GM12878 (cell line): Measurements from ENCODE around the gene CCDC97. TPM values are rescaled to one million over a fixed set of nuclear protein-coding genes. Genes with fewer than 3 reads are reported as not detected.

Experiments
- ATAC-seq: fragments of 200-7000 bp; cut with Tn5 transposase; 3 replicates; pipeline ENCODE4 v1.9.1; 2020; ENCODE audit warnings: mild to moderate bottlenecking, moderate library complexity
- BruUV-seq: library from RNA; stranded (reverse); fragments of 400-500 nt; replicated peaks from 2 replicates; lab custom pipeline; 2021; lab: Mats Ljungman, UMichigan
- CTCF ChIA-PET: fragments of 300-600 bp; sonication (Branson Sonifier 250); formaldehyde crosslinking; extraction: SDS; loops from one replicate; lab custom pipeline; 2021; ENCODE audit warnings: inconsistent platforms; lab: Yijun Ruan, JAX
- POLR2A ChIA-PET: fragments of 350-600 bp; formaldehyde crosslinking; extraction: SDS; loops from one replicate; lab custom pipeline; 2021; ENCODE audit warnings: inconsistent platforms; lab: Charles Lee
- RAD21 ChIA-PET: fragments of 300-600 bp; sonication (Branson Sonifier 250); formaldehyde crosslinking; loops from one replicate; lab custom pipeline; 2023; ENCODE audit warnings: antibody characterized with exemption; ENCODE audit not compliant: unreplicated experiment; lab: Charles Lee
- SMC1A ChIA-PET: fragments of 300-600 bp; sonication (Branson Sonifier 250); formaldehyde crosslinking; loops from one replicate; lab custom pipeline; 2023; ENCODE audit not compliant: unreplicated experiment, uncharacterized antibody; lab: Charles Lee
- DNase-seq: peaks from one replicate; pipeline ENCODE4 v3.0.0-alpha.2; 2011; ENCODE audit warnings: low read depth, low spot score
- FAIRE-seq: peaks from 3 replicates; lab custom pipeline; 2011; peaks lifted over from hg19 to GRCh38; lab: Jason Lieb, UNC
- H2AFZ ChIP-seq: 2 replicates; pipeline ENCODE4 v1.6.0; 2011; ENCODE audit warnings: low read depth, low read length, control low read depth; ENCODE audit not compliant: control insufficient read depth
- H3K27ac ChIP-seq: 2 replicates; pipeline ENCODE4 v1.5.1; 2011; ENCODE audit warnings: control low read depth; ENCODE audit not compliant: control insufficient read depth, insufficient read depth
- H3K27me3 ChIP-seq, 2 experiments: replicated peaks in 1 of 2; 2 replicates each; pipeline versions ENCODE4 v1.6.0 to v1.6.1; 2011; ENCODE audit warnings: low read length in 1 of 2; ENCODE audit not compliant: control insufficient read depth in 2 of 2, insufficient read depth in 2 of 2
- H3K36me3 ChIP-seq, 2 experiments: 2 replicates each; pipeline ENCODE4 v1.5.1; 2011; ENCODE audit warnings: low read length in 1 of 2; ENCODE audit not compliant: control insufficient read depth in 2 of 2, insufficient read depth in 2 of 2
- H3K4me1 ChIP-seq: 2 replicates; pipeline ENCODE4 v1.6.1; 2011; ENCODE audit warnings: mild to moderate bottlenecking, low read length, moderate library complexity, mixed read lengths; ENCODE audit not compliant: control insufficient read depth, insufficient read depth
- H3K4me2 ChIP-seq: 2 replicates; pipeline ENCODE4 v1.6.0; 2011; ENCODE audit warnings: control low read depth; ENCODE audit not compliant: control insufficient read depth, insufficient read depth
- H3K4me3 ChIP-seq: fragments of 200-600 bp; sonication (generic); 2 replicates; pipeline ENCODE4 v1.5.1; 2016
- H3K79me2 ChIP-seq: 2 replicates; pipeline ENCODE4 v1.6.0; 2011; ENCODE audit warnings: low read length; ENCODE audit not compliant: control insufficient read depth, insufficient read depth
- H3K9ac ChIP-seq: 2 replicates; pipeline ENCODE4 v1.8.0; 2011; ENCODE audit warnings: low read length, control low read depth, mixed read lengths; ENCODE audit not compliant: control insufficient read depth, insufficient read depth
- H3K9me3 ChIP-seq: replicated peaks from 3 replicates; pipeline ENCODE4 v1.5.1; 2011; ENCODE audit warnings: mild to moderate bottlenecking, low read length; ENCODE audit not compliant: control insufficient read depth, insufficient read depth
- H4K20me1 ChIP-seq: 2 replicates; pipeline ENCODE4 v1.6.0; 2011; ENCODE audit not compliant: control insufficient read depth, insufficient read depth
- BACH1 ChIP-seq: fragments of 450-650 bp; IDR thresholded peaks from 2 replicates; pipeline ENCODE4 v1.6.1; 2017; ENCODE audit warnings: mild to moderate bottlenecking, borderline replicate concordance
- EED ChIP-seq: sonication (generic); IDR thresholded peaks from 2 replicates; pipeline ENCODE4 v1.6.1; 2016; ENCODE audit warnings: antibody characterized with exemption, low read depth
- FOS ChIP-seq: IDR thresholded peaks from 3 replicates; pipeline ENCODE4 v1.6.1; 2011; ENCODE audit warnings: borderline replicate concordance; ENCODE audit not compliant: insufficient read length; ENCODE audit errors: extremely low read depth
- HDAC6 ChIP-seq: fragments of 200-600 bp; sonication (generic); IDR thresholded peaks from one replicate; pipeline ENCODE4 v1.8.0; 2017; ENCODE audit warnings: antibody characterized with exemption; ENCODE audit not compliant: unreplicated experiment
- KAT2A ChIP-seq: conservative IDR thresholded peaks from 2 replicates; pipeline ENCODE4 v1.6.1; 2011; ENCODE audit warnings: low read depth, low read length; ENCODE audit not compliant: control insufficient read depth
- KDM1A ChIP-seq: fragments of 200-600 bp; sonication (generic); IDR thresholded peaks from 2 replicates; pipeline ENCODE4 v1.6.1; 2016; ENCODE audit warnings: borderline replicate concordance
- MXI1 ChIP-seq: fragments of 150-350 bp; IDR thresholded peaks from 2 replicates; pipeline ENCODE4 v1.6.1; 2011; ENCODE audit warnings: low read depth, mild to moderate bottlenecking, inconsistent platforms, low read length, improper control_type of control experiment
- NFXL1 ChIP-seq: fragments of 450-650 bp; IDR thresholded peaks from 2 replicates; pipeline ENCODE4 v1.6.1; 2017; ENCODE audit warnings: antibody characterized with exemption, mild to moderate bottlenecking, borderline replicate concordance
- PML ChIP-seq: IDR thresholded peaks from 2 replicates; pipeline ENCODE4 v1.6.1; 2012; ENCODE audit warnings: low read length, inconsistent platforms
- POLR2AphosphoS5 ChIP-seq: IDR thresholded peaks from 2 replicates; pipeline ENCODE4 v1.6.1; 2011; ENCODE audit warnings: mild to moderate bottlenecking, low read length, inconsistent platforms
- RUNX3 ChIP-seq: IDR thresholded peaks from 2 replicates; pipeline ENCODE4 v1.6.1; 2012; ENCODE audit warnings: low read length, inconsistent platforms
- SMARCA5 ChIP-seq: fragments of 450-650 bp; IDR thresholded peaks from 2 replicates; pipeline ENCODE4 v1.6.1; 2017; ENCODE audit warnings: mild to moderate bottlenecking
- SUZ12 ChIP-seq: fragments of 200-600 bp; sonication (generic); IDR thresholded peaks from one replicate; pipeline ENCODE4 v1.6.1; 2018; ENCODE audit warnings: antibody characterized with exemption, mild to moderate bottlenecking; ENCODE audit not compliant: unreplicated experiment
- TCF7 ChIP-seq: IDR thresholded peaks from 2 replicates; pipeline ENCODE4 v1.6.1; 2014; ENCODE audit warnings: antibody characterized with exemption, borderline replicate concordance
- ZNF217 ChIP-seq: fragments of 450-650 bp; IDR thresholded peaks from 2 replicates; pipeline ENCODE4 v1.6.1; 2017; ENCODE audit warnings: antibody characterized with exemption, mild to moderate bottlenecking
- ZNF384 ChIP-seq: IDR thresholded peaks from 2 replicates; pipeline ENCODE4 v1.6.1; 2012; ENCODE audit warnings: low read depth, mild to moderate bottlenecking, low read length, improper control_type of control experiment, borderline replicate concordance
- WGBS: methylation state at CpG from one replicate; pipeline ENCODE4 v1.1.6; 2016; ENCODE audit warnings: low lambda C conversion rate; ENCODE audit not compliant: insufficient replicate concordance, insufficient coverage; ENCODE audit errors: missing lambda C conversion rate; 5-methylcytosine and 5-hydroxymethylcytosine counted together
- in situ Hi-C: fragments of 300-500 bp; cut with MboI; formaldehyde crosslinking; loops from 9 replicates; pipeline ENCODE4 v1.14.3; 2018; ENCODE audit warnings: mixed read lengths
- intact Hi-C: fragments of 100-400 bp; cut with micrococcal nuclease; formaldehyde crosslinking; loops from one replicate; pipeline ENCODE4 v1.14.2; 2022; ENCODE audit not compliant: unreplicated experiment
- polyA plus RNA-seq, 11 experiments: library from polyadenylated mRNA; depleted of rRNA in 4 of 11; unstranded in 6 of 11; stranded (reverse) in 5 of 11; fragments of >200 nt; fragmentation: Nextera tagmentation in 4 of 11; fragmentation: Illumina TruSeq in 1 of 11; extraction: Ambion mirVana in 4 of 11; extraction: Trizol in 1 of 11; gene quantifications; 1 replicate in 1 of 11; 2 replicates in 10 of 11; pipeline versions ENCODE4 v1.2.1 to v1.2.3, GENCODE V29; 2011 to 2016; ENCODE audit warnings: inconsistent platforms in 2 of 11, missing spikeins in 2 of 11, low read depth in 1 of 11
- total RNA-seq, 4 experiments: library from RNA; depleted of rRNA in 3 of 4; stranded (reverse); fragments of >200 nt in 3 of 4; fragmentation: Illumina TruSeq in 1 of 4; extraction: Trizol in 1 of 4; gene quantifications; 2 replicates each; pipeline versions ENCODE4 v1.2.1 to v1.2.3, GENCODE V29; 2013 to 2021
- TF ChIP-seq, protein P1 (sequence below): fragments of 450-650 bp; IDR thresholded peaks from 2 replicates; pipeline ENCODE4 v1.6.1; 2017; ENCODE audit warnings: mild to moderate bottlenecking, moderate library complexity

The CCDC97 gene
- total and polyA plus RNA-seq, 10 of the 15 experiments (the other 5 are each of a cell fraction or from before 2014, with no cell fraction given): 1.8 to 34.1 (median 18.8) TPM

DNA sequence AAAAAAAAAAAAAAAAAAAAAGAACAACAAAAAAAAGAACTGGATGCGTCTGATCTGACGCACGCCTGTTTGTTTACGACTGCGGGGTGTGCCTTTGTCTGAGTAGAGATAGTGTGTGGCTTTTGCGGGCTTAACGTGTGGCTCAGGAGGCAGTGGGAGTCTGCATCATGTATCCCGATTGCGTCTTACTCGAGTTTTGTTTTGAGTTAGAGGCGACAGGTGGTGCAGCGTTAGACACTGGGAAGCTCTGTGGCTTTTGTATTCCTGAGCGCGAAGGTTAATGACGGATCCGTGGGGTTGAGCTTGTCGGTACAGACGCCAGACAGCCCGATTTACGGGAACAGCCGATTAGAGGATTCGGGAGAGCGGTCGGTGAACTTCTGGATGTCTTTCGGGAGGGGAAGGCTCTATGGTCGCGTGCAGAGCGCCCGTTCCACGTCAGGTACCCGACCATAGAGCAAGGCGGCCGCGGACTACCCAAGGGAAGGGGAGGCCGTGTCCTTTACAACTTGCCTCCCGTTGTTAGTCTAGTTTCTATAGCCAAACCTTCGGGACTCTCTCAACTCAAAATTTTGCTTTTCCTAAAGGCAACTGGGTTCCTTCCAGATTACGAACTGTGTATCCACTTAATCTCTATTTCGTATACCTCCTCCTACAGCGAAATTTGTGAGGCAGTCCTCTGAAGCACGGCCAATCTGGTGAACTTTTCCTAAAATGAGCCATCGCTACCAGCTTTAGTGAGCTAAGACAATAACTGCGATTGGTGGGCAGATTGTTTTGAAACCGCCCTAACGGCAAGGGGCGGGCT is 46.7 kb upstream of the CCDC97 start:
- under 1% methylated on average over 46 of the region's 46 CpGs for WGBS
- Histone ChIP-seq H3K4me2 (peak overlapping the region; percentile 80), H3K4me1 (no peaks in the 10 kb centered on the region), H3K27me3 (no peaks in the 10 kb centered on the region), H4K20me1 (no peaks in the 10 kb centered on the region), H3K36me3 (peaks cover 3 to 5% of the 10 kb centered on the region in 2 experiments; a peak in 3 of 4 replicates), H3K27ac (peak overlapping the region; percentile 98), H3K4me3 (peak overlapping the region; percentile 85), H3K79me2 (peaks cover 44% of the 10 kb centered on the region), H3K9ac (peak overlapping the region; percentile 99), H2AFZ (peak overlapping the region; percentile 77), H3K9me3 (no peaks in the 10 kb centered on the region)
- in situ Hi-C loops: loop anchor here (5.0 kb wide), 1 partner anchor 61 kb away; no protein-coding TSS in a partner anchor
- intact Hi-C loops: loop anchor here (1.0 to 5.0 kb wide), 7 partner anchors 45 to 600 kb away; partner anchors contain the start of genes BCKDHA, EGLN2, EXOSC5 and TGFB1
- SMC1A ChIA-PET: interaction anchor here (0.5 to 5.5 kb wide), 16 partner anchors 9 to 600 kb away, joined by 3 to 34 read pairs (median 6); partner anchors contain the start of genes B9D2 and DMAC2
- CTCF ChIA-PET: interaction anchor here (0.6 to 7.1 kb wide), 14 partner anchors 32 to 137 kb away, joined by 3 to 90 read pairs (median 4); partner anchors contain the start of genes CCDC97 and TGFB1
- ATAC-seq (peak; percentile 40), FAIRE-seq (peak; percentile 31), DNase-seq (peak; percentile 42)
- RAD21 ChIA-PET: interaction anchor here (0.6 to 5.3 kb wide), 17 partner anchors 35 to 600 kb away, joined by 3 to 42 read pairs (median 4); partner anchors contain the start of genes ACTMAP, B9D2, CCDC97 and NUMBL
- POLR2A ChIA-PET: interaction anchor here (0.6 to 2.8 kb wide), 15 partner anchors 28 to 485 kb away, joined by 3 to 14 read pairs (median 7); partner anchors contain the start of genes B9D2, DMAC2 and RAB4B
- TSS peak; percentile 91 for BruUV-seq
- peak; percentile 34; the same call in 1 of the 2 replicates for TF ChIP-seq PML
- no peak for TF ChIP-seq HDAC6
- TF ChIP-seq FOS: no peak
- TF ChIP-seq RUNX3: peak; percentile 92
- TF ChIP-seq SMARCA5: peak; percentile 83
- peak; percentile 71 for TF ChIP-seq BACH1
- TF ChIP-seq SUZ12: no peak
- no peak for TF ChIP-seq NFXL1
- TF ChIP-seq ZNF217: no peak
- peak; percentile 50; the same call in 1 of the 2 replicates for TF ChIP-seq MXI1
- TF ChIP-seq KAT2A: no peak
- TF ChIP-seq, protein P1, sequence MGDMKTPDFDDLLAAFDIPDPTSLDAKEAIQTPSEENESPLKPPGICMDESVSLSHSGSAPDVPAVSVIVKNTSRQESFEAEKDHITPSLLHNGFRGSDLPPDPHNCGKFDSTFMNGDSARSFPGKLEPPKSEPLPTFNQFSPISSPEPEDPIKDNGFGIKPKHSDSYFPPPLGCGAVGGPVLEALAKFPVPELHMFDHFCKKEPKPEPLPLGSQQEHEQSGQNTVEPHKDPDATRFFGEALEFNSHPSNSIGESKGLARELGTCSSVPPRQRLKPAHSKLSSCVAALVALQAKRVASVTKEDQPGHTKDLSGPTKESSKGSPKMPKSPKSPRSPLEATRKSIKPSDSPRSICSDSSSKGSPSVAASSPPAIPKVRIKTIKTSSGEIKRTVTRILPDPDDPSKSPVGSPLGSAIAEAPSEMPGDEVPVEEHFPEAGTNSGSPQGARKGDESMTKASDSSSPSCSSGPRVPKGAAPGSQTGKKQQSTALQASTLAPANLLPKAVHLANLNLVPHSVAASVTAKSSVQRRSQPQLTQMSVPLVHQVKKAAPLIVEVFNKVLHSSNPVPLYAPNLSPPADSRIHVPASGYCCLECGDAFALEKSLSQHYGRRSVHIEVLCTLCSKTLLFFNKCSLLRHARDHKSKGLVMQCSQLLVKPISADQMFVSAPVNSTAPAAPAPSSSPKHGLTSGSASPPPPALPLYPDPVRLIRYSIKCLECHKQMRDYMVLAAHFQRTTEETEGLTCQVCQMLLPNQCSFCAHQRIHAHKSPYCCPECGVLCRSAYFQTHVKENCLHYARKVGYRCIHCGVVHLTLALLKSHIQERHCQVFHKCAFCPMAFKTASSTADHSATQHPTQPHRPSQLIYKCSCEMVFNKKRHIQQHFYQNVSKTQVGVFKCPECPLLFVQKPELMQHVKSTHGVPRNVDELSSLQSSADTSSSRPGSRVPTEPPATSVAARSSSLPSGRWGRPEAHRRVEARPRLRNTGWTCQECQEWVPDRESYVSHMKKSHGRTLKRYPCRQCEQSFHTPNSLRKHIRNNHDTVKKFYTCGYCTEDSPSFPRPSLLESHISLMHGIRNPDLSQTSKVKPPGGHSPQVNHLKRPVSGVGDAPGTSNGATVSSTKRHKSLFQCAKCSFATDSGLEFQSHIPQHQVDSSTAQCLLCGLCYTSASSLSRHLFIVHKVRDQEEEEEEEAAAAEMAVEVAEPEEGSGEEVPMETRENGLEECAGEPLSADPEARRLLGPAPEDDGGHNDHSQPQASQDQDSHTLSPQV: no peak; the same call in 1 of the 2 replicates
- peak; percentile 76 for TF ChIP-seq ZNF384
- no peak for TF ChIP-seq KDM1A
- TF ChIP-seq TCF7: no peak
- TF ChIP-seq POLR2AphosphoS5: peak; percentile 96
- TF ChIP-seq EED: peak; percentile 96
